NCI-H2171 treated with DMSO at 0.1 percent for 48 hours (cell line): Measurements from ENCODE around the gene TMX2.

Experiments
- DNase-seq: peaks from one replicate; lab custom pipeline; 2025; lab: John Stamatoyannopoulos, UW

Gene TMX2

DNA sequence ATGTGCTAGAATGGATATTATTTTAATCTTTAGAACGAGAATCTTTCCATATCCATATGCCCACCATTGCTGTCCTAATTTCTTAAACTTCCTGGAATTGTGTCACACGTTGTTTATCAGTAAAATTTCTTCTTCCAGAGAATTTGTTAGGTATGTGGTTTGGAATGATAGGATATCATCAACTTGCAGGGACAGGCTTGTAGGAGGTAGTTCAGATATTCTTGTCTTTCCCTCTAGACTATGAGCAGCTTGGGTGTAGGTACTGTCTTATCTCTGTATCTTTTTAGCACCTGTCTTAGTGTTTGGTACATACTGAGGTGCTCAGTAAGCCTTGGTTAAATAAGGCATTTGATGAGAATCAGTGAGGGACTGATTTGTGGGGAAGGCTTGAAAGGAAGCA, 52.6 kb downstream of the TMX2 start:
- peak; percentile 3 for DNase-seq

DNA sequence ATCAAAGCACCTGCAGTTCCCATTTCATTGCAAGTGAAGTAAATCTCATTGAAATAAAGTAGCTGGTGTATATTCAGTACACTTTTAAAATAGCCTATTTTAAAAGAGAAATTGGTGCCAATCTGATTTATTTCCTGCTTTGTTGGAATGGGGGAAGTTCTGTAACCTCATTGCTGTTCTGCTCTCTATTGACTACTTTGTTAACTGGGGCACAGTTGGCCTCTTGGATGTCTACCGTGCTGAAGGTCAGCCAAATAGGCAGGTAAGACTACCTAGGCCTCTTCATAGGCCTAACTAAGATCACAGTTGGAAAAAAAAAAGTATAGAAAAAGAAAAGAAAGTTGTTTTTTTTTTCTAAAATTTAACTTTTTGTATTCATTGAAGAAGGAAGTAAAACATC, 58.4 kb downstream of the TMX2 start:
- no peak for DNase-seq

DNA sequence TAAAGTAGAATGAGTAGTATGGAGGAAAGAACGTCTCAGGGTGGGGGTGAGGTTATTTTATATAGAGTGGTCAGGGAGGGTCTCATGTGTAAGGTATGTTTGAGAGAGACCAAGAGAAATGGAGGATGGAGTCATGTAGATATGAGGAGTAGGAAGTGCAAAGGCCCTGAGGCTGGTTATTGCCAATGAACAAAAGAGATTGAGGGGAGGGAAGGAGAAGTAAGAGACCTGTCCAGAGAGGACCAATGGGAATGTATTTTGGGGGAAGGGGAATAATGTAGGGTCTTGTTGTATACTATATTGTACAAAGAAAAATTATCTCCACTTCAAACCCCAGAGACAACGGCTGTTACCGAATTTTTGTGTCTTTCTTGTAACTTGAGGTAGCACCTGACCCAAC, 59.0 kb downstream of the TMX2 start:
- DNase-seq: no peak

DNA sequence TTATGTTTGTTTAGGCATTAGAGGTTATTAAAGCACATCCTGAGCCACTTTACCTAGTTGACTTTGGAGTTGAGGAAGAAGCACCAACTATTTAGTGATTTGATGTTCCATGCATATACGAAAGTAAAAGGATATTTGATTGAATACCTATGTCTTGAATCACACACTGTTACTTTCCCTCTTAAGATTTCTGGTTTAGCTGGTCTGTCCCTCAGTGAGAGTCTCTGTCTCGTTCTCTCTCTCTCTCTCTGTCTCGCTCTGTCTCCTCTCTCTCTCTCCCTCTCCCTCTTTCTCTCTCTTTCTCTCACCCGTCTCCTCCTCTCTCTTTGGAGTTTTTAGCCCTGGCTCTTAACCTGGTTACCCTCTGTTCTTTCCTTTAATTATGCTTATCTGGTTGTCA, 60.2 kb downstream of the TMX2 start:
- DNase-seq: no peak

DNA sequence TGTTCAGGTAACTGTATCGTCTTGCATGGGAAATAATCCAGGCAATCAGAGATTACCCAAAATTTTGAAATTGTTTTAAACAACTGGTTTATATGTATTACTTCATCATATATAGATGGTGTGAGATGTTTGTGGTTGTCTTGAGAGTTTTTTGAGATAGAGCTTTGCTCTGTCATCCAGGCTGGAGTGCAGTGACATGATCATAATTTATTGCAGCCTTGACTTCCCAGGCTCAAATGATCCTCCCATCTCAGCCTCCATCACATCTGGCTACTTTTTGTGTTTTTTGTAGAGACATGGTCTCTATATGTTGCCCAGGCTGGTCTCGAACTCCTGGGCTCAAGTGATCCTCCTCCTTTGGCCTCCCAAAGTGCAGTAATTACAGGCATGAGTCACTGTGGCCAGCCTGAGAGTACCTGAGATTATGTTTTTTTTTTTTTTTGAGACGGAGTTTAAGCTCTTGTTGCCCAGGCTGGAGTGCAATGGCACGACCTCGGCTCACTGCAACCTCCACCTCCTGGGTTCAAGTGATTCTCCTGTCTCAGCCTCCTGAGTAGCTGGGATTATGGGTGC, 60.7 kb downstream of the TMX2 start:
- no peak for DNase-seq

DNA sequence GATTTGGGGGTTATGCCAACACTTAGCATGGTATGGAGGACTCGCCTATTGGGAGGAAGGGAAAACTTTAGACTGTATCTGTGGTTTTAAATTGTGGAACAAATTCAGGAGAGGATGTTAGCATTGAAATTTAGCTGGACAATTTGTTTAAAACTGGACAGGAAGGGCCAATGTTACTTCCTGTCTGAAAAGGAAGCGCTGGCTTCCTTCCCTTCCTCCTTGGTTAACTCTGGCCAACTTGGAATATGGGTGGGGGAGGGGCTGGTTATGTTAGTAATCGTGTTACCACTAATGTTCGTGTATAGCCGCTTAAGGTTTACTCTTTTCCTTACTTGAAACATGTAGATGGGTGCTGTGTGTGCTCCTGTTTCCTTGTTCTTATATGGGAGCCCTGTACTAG, 63.1 kb downstream of the TMX2 start:
- DNase-seq: no peak

DNA sequence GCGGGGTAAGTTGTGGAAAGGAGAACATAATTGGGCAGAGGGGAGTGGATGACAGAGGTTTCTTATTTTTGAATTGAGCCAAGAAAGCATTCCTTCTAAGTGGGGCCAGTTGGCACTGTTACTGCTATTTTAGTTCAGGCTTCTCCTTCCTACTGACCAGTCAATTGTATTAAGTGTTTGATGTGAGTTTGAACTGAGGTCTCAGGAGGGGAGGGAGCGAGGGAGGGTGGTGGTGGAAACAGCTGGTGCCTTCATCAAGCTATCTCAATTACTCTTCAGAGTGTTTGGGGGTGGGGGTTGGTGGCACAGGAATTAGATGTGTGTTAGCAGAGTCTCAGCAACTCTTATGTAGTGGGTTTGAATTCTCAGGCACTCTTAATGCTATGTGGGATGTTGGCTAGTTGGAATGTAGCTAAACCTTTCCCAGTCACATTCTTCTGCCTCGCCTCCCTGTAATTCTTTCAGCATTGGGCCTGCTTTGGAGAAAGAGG, 63.7 kb downstream of the TMX2 start:
- DNase-seq: no peak

DNA sequence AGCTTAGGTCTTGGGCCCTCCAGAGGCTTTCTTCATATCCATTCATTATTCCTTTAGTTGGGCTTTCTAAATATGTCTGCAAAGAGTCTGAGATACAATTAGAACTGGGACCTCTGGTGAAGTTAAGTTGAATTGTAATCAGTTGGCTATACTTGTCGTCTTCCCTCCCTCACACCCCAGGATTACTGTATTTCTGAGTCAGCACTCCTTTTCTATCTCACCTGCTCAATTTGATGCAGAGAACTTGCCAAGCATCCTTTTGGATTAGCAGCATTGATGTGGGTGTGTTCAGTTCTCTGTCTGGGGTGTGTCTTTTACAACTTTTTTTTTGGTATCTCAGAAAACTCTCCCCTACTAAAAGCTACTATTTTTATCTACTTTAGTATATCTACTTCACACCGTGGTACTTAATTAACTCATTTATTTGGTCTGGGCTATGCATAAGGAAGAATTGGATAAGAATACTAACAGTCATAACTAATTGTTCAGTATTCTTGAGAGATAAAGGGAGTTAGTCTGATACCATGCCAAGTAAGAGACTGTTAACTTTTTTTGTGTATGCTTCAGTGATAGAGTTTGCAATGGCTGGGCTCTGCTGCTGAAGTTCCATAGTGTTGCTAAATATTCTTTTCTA, 64.3 kb downstream of the TMX2 start:
- DNase-seq: no peak

DNA sequence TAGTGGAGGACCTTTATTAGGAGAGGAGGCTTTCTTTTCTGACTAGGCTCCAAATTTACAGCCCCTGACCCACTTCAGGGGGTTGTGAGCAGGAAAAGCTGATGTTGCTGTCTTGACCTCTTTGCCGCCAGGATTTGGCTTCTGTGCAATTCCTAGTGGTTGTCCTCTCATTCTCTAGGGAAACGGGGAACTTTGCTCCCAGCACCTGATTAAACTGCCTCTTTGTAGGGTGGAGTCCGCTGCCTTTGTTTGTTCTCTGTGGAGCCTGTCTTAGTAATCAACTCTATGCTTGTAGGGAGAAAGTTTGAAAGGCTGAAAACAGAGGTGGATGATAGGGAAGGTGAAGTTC, 65.5 kb downstream of the TMX2 start:
- no peak for DNase-seq

DNA sequence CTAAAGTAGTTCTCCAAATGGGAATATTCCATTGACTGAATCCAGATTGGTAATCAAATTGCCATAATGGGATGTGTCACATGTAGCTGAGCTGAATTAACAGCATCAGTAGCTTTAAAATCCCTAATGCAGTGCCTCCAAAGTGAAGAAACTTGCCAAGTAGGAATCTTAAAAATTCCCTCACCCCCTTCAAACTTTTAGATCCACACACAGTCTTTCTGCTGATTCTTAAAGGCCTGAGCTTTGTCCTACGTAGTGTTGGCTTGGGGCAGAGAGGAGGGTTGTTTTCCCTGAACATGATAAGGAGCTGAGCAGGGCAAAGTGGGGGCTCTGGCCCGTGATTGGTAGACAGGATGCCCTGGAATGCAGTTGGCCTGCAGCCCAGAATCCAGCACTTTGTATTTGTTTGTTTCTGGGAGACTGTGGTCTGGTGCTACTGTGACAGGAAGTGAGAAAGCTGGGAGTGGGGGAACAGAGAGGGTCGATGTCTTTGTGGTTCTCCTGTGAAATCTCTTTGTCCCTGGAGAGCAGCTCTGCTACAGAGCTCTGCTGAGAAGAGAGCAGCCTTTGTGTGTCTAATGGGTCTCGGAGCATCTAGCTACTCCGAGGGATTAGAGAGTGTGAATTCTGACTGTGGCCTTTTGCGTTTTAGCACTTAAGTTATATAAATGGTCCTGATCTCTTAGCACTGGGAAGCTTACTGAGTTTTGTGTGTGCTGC, 66.1 kb downstream of the TMX2 start:
- peak; percentile 27 for DNase-seq

DNA sequence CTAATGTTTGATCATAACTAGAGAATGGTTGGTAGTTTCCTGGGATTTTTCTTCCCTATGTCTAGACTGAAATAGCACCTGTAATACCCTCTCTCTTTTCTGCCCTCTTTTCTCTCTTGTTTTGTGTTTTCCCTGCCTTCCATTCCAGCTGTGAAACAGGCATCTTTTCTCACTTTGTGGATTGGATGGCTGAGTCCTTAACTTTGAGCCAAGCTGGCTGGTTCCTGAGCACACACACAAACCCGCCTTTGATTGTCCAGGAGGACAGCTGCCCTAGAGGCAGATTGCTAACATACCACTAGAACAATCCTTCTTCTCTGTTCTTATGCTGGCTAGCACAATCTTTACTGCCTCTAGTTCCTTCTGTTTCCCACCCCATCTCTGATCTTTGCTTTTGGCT, 66.9 kb downstream of the TMX2 start:
- DNase-seq: no peak

DNA sequence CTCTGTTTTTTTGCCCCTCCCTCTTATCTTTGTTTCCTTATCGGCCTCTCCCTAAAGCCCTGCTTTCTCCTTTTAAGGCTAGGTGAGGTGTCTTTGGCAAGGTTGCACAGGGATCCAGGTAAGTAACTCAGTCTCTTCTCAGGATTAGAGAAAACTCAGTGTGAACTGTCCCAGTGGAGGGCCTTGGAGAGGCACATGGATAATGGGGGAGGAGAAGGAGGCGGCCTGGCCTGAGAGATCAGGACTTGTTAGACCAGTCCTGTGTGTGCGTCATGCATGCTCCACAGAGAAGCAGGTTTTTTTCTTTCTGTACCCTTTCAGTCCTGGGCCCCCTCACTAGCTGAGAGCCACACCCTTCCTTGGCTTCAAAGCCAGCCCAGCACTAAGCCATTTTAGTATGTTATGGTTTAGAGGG, 69.1 kb downstream of the TMX2 start:
- no peak for DNase-seq

DNA sequence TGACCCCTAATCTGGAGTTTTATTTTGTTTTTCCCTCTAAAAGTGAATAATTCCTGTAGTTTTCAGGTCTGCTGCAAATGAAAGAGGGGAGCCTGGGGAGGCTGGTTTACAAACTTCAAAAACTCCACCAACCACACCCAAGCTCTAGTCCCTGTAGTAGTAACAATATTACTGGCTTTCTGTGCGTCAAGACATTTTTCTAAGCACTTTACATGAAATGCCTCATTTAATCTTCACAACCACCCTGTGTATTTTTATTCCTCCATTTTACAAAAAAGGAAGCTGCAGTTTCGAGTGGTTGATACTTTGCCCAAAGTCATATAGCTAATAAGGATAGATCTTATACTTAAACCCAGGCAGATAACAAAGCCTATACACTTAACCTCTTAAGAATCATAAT, 72.7 kb downstream of the TMX2 start:
- DNase-seq: no peak

DNA sequence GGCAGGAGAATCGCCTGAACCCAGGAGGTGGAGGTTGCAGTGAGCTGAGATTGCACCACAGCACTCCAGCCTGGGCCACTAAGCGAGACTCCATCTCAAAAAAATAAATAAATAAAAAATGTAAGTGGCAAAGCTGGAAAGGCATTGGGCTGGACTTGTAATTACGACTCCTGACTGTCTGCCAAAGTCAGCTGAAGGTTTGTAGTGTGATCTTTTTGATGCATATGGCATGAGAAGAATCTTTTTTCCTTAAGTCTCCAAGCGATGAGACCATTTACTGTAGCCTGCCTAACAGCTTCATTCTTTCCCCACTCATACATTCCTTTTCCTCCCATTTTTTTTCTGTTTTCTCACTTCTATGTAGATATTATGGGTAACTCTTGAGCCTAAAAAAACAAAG, 74.0 kb downstream of the TMX2 start:
- no peak for DNase-seq

DNA sequence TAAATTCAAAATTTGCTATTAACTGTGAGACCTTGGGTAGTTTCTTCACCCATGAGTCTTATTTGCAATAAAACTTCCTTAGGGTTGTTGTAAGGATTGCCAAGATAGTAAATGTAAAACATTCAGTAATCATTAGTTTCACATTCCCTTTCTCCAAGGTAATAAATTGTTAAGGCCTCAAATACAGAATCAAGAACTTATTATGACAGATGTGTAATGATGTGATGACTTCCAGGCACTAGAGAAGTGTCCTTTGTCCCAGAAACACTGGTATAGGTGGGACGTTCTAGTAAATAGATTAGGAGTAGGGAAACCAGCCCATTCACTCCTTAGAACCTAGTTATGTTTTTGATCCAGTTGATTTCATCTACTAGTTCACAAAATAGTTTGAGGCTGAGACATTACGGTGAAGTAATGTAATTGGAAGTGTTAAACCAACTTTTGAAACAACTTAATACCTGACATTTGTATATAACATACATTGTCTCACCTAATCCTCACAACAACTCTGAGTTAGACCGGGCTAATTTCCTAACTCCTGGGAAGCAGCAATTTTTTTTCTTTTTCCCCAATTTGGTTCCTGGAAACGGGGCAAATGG, 74.7 kb downstream of the TMX2 start:
- DNase-seq: no peak

DNA sequence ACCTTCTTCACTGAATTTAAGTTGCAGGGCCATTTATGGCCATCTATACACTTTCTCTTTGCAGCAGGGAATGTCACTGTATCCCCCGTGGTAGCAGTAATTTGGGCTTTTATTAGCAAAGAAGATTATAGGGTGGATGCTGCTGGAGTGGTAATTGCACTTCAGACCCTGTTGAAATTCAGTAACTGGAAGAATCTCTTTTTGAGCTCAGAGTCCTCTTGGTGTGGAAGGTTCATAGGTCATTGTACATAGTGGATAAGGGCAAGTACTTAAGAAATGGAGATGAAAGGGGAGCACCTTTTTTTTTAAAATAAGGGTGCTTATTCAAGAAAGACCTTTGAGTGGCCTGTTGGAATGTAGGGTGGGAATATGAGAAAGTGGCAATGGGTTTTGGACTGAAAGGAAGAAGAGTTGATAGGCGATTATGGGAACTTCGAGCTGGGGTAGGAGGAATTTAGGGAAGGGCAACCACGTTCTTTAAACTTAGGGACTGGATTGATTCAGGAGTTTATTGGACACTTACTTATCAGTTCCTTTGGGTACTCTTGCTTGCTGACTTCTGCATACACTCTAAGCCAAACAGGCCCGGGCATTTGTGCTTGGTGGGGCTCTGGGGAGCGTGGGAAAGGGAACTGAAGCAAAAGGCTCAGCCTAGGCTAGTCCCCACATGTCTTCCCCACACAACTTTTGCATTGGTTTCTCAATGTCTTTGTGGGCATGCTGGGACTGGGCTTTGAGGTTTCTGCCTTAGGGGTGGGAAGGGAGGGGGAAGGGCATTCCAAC, 75.7 kb downstream of the TMX2 start:
- DNase-seq: peak; percentile 8

DNA sequence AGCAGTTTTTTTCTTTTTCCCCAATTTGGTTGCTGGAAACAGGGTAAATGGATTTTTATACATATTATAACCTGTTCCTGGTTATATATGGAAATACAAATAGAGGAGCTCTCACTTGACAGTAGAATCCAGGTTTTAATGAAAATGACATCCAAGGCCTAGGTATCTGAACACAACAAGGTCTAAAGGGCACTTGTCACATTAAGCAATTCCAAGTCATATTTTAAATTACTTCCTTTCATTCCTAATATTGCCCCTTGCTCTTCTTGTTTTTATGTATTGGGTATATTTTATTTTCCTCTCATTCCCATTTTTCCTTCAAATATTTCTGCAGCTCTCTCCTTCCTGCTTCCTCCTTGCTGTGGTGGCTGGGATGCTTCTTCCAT, 76.3 kb downstream of the TMX2 start:
- no peak for DNase-seq
